SU-DHL-6 (cell line): ENCODE results near the gene ZNF554.

Experiments
- EZH2phosphoT487 ChIP-seq: fragments of 200-600 bp; sonication (generic), shearing (Covaris generic); conservative IDR thresholded peaks from 2 replicates; pipeline ENCODE4 v1.6.1; 2018; ENCODE audit warnings: mild to moderate bottlenecking, antibody characterized with exemption, low read length, moderate library complexity, mixed read lengths
- TF ChIP-seq, protein P1 (sequence below): fragments of 200-600 bp; sonication (generic); IDR thresholded peaks from one replicate; pipeline ENCODE4 v1.5.1; 2017; ENCODE audit warnings: antibody characterized with exemption, mild to moderate bottlenecking, low read length, moderate library complexity; ENCODE audit not compliant: insufficient read depth, poor library complexity, severe bottlenecking

DNA sequence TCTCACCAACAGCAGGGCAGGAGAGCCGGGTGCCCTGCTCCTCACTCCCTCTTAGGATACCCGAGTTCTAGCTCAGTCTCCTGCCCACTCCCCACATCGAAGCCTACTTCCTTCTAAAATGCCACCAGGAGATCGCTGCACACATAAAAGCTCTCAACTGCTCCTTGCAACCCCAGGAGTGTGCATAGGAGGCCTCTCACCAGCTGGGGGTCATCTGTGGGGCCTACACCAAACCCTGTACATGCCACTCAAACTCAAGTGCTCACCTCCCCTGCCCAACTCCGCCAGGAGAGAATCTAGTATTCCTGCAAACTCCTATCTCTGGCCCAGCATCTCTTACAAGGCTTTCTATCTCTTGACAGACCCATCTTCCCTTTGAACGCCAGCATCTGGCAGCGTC lies 39.4 kb upstream of the ZNF554 start:
- TF ChIP-seq, protein P1, sequence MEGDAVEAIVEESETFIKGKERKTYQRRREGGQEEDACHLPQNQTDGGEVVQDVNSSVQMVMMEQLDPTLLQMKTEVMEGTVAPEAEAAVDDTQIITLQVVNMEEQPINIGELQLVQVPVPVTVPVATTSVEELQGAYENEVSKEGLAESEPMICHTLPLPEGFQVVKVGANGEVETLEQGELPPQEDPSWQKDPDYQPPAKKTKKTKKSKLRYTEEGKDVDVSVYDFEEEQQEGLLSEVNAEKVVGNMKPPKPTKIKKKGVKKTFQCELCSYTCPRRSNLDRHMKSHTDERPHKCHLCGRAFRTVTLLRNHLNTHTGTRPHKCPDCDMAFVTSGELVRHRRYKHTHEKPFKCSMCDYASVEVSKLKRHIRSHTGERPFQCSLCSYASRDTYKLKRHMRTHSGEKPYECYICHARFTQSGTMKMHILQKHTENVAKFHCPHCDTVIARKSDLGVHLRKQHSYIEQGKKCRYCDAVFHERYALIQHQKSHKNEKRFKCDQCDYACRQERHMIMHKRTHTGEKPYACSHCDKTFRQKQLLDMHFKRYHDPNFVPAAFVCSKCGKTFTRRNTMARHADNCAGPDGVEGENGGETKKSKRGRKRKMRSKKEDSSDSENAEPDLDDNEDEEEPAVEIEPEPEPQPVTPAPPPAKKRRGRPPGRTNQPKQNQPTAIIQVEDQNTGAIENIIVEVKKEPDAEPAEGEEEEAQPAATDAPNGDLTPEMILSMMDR = no peak
- no peak for TF ChIP-seq EZH2phosphoT487
